K562 (cell line): ENCODE measurements around the gene PAQR4. TPM values are rescaled to one million over a fixed set of nuclear protein-coding genes. Genes with fewer than 3 reads are reported as not detected.

Experiments used
- ARID1B ChIP-seq: fragments of 450-650 bp; IDR thresholded peaks from 2 replicates; pipeline ENCODE4 v1.6.1; 2016; ENCODE audit warnings: antibody characterized with exemption, mild to moderate bottlenecking, inconsistent platforms
- ATF1 ChIP-seq, 2 experiments: fragments of 450-650 bp in 1 of 2; IDR thresholded peaks; 2 replicates each; pipeline ENCODE4 v1.6.1; 2016; ENCODE audit warnings: missing compliant biosample characterization in 1 of 2, missing genetic modification characterization in 1 of 2
- DACH1 ChIP-seq: fragments of 450-650 bp; IDR thresholded peaks from 2 replicates; pipeline ENCODE4 v1.6.1; 2018; ENCODE audit not compliant: partially characterized antibody
- EP400 ChIP-seq: fragments of 450-650 bp; IDR thresholded peaks from 2 replicates; pipeline ENCODE4 v1.6.1; 2017; ENCODE audit warnings: antibody characterized with exemption, mild to moderate bottlenecking, moderate library complexity
- HDAC3 ChIP-seq: fragments of 450-650 bp; IDR thresholded peaks from 2 replicates; pipeline ENCODE4 v1.6.1; 2018; ENCODE audit warnings: borderline replicate concordance, mild to moderate bottlenecking, moderate library complexity; ENCODE audit not compliant: partially characterized antibody
- JUND ChIP-seq, 2 experiments: IDR thresholded peaks; 2 replicates in 1 of 2; 3 replicates in 1 of 2; pipeline ENCODE4 v1.6.1; 2011; ENCODE audit warnings: borderline replicate concordance in 2 of 2, low read depth in 2 of 2, low read length in 2 of 2, improper control_type of control experiment in 1 of 2, missing biosample characterization in 1 of 2, missing genetic modification characterization in 1 of 2, missing genetic modification reagents in 1 of 2
- MED1 ChIP-seq: sonication (generic); formaldehyde crosslinking; IDR thresholded peaks from 2 replicates; pipeline ENCODE4 v1.8.1; 2023; ENCODE audit warnings: missing genetic modification reagents, borderline replicate concordance
- MEF2A ChIP-seq: IDR thresholded peaks from 2 replicates; pipeline ENCODE4 v1.6.1; 2011; ENCODE audit warnings: low read depth, mild to moderate bottlenecking, low read length, moderate library complexity; ENCODE audit not compliant: control insufficient read depth
- NCOA1 ChIP-seq: fragments of 450-650 bp; IDR thresholded peaks from 2 replicates; pipeline ENCODE4 v1.6.1; 2016; ENCODE audit warnings: low read depth
- NCOR1 ChIP-seq: fragments of 450-650 bp; IDR thresholded peaks from 2 replicates; pipeline ENCODE4 v1.6.1; 2016; ENCODE audit warnings: mild to moderate bottlenecking, moderate library complexity
- POLR2A ChIP-seq: fragments of 450-650 bp; conservative IDR thresholded peaks from 2 replicates; pipeline ENCODE4 v1.6.1; 2016
- RBM15 ChIP-seq: fragments of 200-400 bp; formaldehyde crosslinking; IDR thresholded peaks from 2 replicates; pipeline ENCODE4 v1.6.1; 2018; ENCODE audit warnings: mild to moderate bottlenecking, low read length, moderate library complexity; ENCODE audit not compliant: insufficient read depth
- RCOR1 ChIP-seq, 2 experiments: IDR thresholded peaks; 2 replicates each; pipeline ENCODE4 v1.6.1; 2012; ENCODE audit warnings: low read depth in 2 of 2, low read length in 2 of 2, borderline replicate concordance in 1 of 2, improper control_type of control experiment in 1 of 2
- RUNX1 ChIP-seq: sonication (generic); IDR thresholded peaks from 2 replicates; pipeline ENCODE4 v1.6.1; 2016; ENCODE audit warnings: antibody characterized with exemption, low read depth
- SAP30 ChIP-seq: fragments of 200-600 bp; sonication (generic); IDR thresholded peaks from 2 replicates; pipeline ENCODE4 v1.6.1; 2012; ENCODE audit warnings: borderline replicate concordance, low read depth, mild to moderate bottlenecking, moderate library complexity, low read length, control low read depth, inconsistent platforms; ENCODE audit not compliant: insufficient read depth, poor library complexity, severe bottlenecking
- TBL1XR1 ChIP-seq, 2 experiments: IDR thresholded peaks; 2 replicates each; pipeline ENCODE4 v1.6.1; 2012; ENCODE audit warnings: improper control_type of control experiment in 2 of 2, low read length in 2 of 2, mild to moderate bottlenecking in 1 of 2
- TCF3 ChIP-seq: sonication (generic); formaldehyde crosslinking; IDR thresholded peaks from 2 replicates; pipeline ENCODE4 v1.4.0; 2020; ENCODE audit warnings: mild to moderate bottlenecking, missing genetic modification reagents
- XRCC5 ChIP-seq: fragments of 200-400 bp; formaldehyde crosslinking; IDR thresholded peaks from 2 replicates; pipeline ENCODE4 v1.6.1; 2017; ENCODE audit warnings: low read depth, mild to moderate bottlenecking, low read length
- ZNF3 ChIP-seq: fragments of 250-450 bp; sonication (Bioruptor Pico); IDR thresholded peaks from 2 replicates; pipeline ENCODE4 v1.5.0; 2021; ENCODE audit warnings: mild to moderate bottlenecking, moderate library complexity
- ZNF589 ChIP-seq: fragments of 200-800 bp; sonication (Bioruptor generic); IDR thresholded peaks from 2 replicates; pipeline ENCODE4 v1.6.1; 2016; ENCODE audit warnings: low read depth, missing genetic modification characterization, missing compliant biosample characterization
- polyA plus RNA-seq, 8 experiments: library from polyadenylated mRNA; depleted of rRNA in 4 of 8; stranded (reverse) in 5 of 8; unstranded in 3 of 8; fragments of >200 nt; fragmentation: Nextera tagmentation in 2 of 8; fragmentation: Illumina TruSeq in 1 of 8; extraction: Ambion mirVana in 2 of 8; extraction: Trizol in 1 of 8; gene quantifications; 2 replicates each; pipeline versions ENCODE4 v1.2.1 to v1.2.3, GENCODE V29; 2011 to 2014; ENCODE audit warnings: inconsistent platforms in 1 of 8, missing spikeins in 1 of 8
- total RNA-seq, 7 experiments: library from RNA; depleted of rRNA in 6 of 7; stranded (reverse); fragments of >200 nt in 6 of 7; fragmentation: Illumina TruSeq in 2 of 7; extraction: Trizol in 2 of 7; gene quantifications; 2 replicates each; pipeline versions ENCODE4 v1.2.1 to v1.2.3, GENCODE V29; 2011 to 2021; ENCODE audit warnings: low replicate concordance in 1 of 7
- TF ChIP-seq, protein P1 (sequence below): conservative IDR thresholded peaks from 2 replicates; pipeline ENCODE4 v1.6.1; 2011; ENCODE audit warnings: low read depth, mild to moderate bottlenecking, low read length; ENCODE audit not compliant: control insufficient read depth
- TF ChIP-seq, protein P2 (sequence below): fragments of 200-800 bp; sonication (Bioruptor generic); IDR thresholded peaks from 2 replicates; pipeline ENCODE4 v1.6.1; 2017; ENCODE audit warnings: missing genetic modification characterization, missing compliant biosample characterization
- TF ChIP-seq, protein P3 (sequence below): fragments of 250-450 bp; sonication (Bioruptor Pico); IDR thresholded peaks from 2 replicates; pipeline ENCODE4 v1.4.0; 2020; ENCODE audit warnings: borderline replicate concordance
- TF ChIP-seq, protein P4 (sequence below): fragments of 250-450 bp; sonication (Bioruptor Pico); IDR thresholded peaks from 2 replicates; pipeline ENCODE4 v1.5.0; 2021

The PAQR4 gene
- total and polyA plus RNA-seq, 9 of the 15 experiments (the other 6 are each of a cell fraction or from before 2014, with no cell fraction given), result 0.62 to 40.4 (median 19.5) TPM

DNA sequence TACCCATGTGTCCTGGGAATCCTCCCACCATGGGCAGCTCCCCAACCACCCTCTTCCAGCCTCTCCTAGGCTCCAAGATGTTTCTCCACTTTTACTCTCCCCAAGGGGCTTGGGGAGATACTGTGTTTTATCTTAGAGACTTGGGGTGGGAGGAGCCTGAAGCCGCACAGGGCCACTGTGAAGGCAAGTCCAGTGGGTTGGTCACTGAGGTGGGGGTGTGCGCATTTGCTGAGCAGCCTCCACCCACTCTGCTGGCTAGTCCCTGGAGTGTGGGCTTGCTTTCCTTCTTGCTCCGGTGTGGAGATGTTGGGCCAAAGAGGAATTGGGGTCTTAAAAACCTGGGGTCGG is 39.5 kb downstream of the PAQR4 start (continued):
- TF ChIP-seq, protein P1, sequence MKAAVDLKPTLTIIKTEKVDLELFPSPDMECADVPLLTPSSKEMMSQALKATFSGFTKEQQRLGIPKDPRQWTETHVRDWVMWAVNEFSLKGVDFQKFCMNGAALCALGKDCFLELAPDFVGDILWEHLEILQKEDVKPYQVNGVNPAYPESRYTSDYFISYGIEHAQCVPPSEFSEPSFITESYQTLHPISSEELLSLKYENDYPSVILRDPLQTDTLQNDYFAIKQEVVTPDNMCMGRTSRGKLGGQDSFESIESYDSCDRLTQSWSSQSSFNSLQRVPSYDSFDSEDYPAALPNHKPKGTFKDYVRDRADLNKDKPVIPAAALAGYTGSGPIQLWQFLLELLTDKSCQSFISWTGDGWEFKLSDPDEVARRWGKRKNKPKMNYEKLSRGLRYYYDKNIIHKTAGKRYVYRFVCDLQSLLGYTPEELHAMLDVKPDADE, result no peak
- TF ChIP-seq ZNF3 (CRISPR knock-in tag), result no peak
- TF ChIP-seq JUND (IDR thresholded peaks at IDR 0.05; ENCODE audit: borderline replicate concordance, low read depth, low read length), result peak; percentile 56; the same call in 1 of the 2 replicates
- no peak; the same call in 2 of the 3 replicates for TF ChIP-seq JUND (tag; IDR thresholded peaks at IDR 0.05; ENCODE audit: borderline replicate concordance, low read depth, low read length)
- TF ChIP-seq, protein P2, sequence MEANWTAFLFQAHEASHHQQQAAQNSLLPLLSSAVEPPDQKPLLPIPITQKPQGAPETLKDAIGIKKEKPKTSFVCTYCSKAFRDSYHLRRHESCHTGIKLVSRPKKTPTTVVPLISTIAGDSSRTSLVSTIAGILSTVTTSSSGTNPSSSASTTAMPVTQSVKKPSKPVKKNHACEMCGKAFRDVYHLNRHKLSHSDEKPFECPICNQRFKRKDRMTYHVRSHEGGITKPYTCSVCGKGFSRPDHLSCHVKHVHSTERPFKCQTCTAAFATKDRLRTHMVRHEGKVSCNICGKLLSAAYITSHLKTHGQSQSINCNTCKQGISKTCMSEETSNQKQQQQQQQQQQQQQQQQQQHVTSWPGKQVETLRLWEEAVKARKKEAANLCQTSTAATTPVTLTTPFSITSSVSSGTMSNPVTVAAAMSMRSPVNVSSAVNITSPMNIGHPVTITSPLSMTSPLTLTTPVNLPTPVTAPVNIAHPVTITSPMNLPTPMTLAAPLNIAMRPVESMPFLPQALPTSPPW (CRISPR knock-in tag), result no peak; the same call in 1 of the 2 replicates
- no peak for TF ChIP-seq RBM15
- TF ChIP-seq RCOR1 (IDR thresholded peaks at IDR 0.05; ENCODE audit: borderline replicate concordance in 1 of 2, low read depth in 2 of 2, low read length in 2 of 2), result 0 out of 4 replicates have a peak, but pooled peaks of 1 of the 2 experiments have one; percentile 2
- no peak for TF ChIP-seq HDAC3
- no peak for TF ChIP-seq MEF2A
- TF ChIP-seq RUNX1, result no peak
- TF ChIP-seq ZNF589 (CRISPR knock-in tag), result no peak
- no peak for TF ChIP-seq TBL1XR1 (IDR thresholded peaks at IDR 0.05; ENCODE audit: low read length in 2 of 2)
- TF ChIP-seq SAP30, result no peak
- TF ChIP-seq DACH1, result no peak
- peak; percentile 10; the same call in 1 of the 2 replicates for TF ChIP-seq TCF3
- no peak for TF ChIP-seq ARID1B
- no peak for TF ChIP-seq ATF1 (CRISPR knock-in tag; IDR thresholded peaks at IDR 0.05)
- TF ChIP-seq ATF1 (tag; IDR thresholded peaks at IDR 0.05), result 0 out of 2 replicates have a peak, but pooled peaks have one; percentile 18
- no peak for TF ChIP-seq NCOR1
- no peak for TF ChIP-seq EP400
- TF ChIP-seq, protein P3, sequence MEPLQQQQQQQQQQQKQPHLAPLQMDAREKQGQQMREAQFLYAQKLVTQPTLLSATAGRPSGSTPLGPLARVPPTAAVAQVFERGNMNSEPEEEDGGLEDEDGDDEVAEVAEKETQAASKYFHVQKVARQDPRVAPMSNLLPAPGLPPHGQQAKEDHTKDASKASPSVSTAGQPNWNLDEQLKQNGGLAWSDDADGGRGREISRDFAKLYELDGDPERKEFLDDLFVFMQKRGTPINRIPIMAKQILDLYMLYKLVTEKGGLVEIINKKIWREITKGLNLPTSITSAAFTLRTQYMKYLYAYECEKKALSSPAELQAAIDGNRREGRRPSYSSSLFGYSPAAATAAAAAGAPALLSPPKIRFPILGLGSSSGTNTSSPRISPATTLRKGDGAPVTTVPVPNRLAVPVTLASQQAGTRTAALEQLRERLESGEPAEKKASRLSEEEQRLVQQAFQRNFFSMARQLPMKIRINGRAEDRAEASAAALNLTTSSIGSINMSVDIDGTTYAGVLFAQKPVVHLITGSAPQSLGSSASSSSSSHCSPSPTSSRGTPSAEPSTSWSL (CRISPR knock-in tag), result no peak
- no peak for TF ChIP-seq MED1
- TF ChIP-seq NCOA1, result no peak
- TF ChIP-seq XRCC5, result no peak
- TF ChIP-seq, protein P4, sequence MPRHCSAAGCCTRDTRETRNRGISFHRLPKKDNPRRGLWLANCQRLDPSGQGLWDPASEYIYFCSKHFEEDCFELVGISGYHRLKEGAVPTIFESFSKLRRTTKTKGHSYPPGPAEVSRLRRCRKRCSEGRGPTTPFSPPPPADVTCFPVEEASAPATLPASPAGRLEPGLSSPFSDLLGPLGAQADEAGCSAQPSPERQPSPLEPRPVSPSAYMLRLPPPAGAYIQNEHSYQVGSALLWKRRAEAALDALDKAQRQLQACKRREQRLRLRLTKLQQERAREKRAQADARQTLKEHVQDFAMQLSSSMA (CRISPR knock-in tag), result no peak
- peak; percentile 64; the same call in 1 of the 2 replicates for TF ChIP-seq POLR2A
